Spleen (tissue), 7 donors: Measurements from ENCODE around the gene CCDC54.

Experiments used
- POLR2A ChIP-seq, 3 donors: fragments of 450-650 bp; IDR thresholded peaks; one replicate each; pipeline ENCODE4 v1.5.1; 2017; ENCODE audit warnings: antibody characterized with exemption in 3 of 3, mild to moderate bottlenecking in 1 of 3
- TF ChIP-seq, protein P1 (sequence below), 11 experiments: fragments of 200-600 bp in 7 of 11; fragments of 450-650 bp in 4 of 11; sonication (generic) in 4 of 11; IDR thresholded peaks in 8 of 11; conservative IDR thresholded peaks in 3 of 11; 1 replicate in 7 of 11; 2 replicates in 4 of 11; pipeline versions ENCODE4 v1.4.0 to v1.8.0; 2016 to 2021; ENCODE audit warnings: antibody characterized with exemption in 11 of 11, inconsistent platforms in 4 of 11, mild to moderate bottlenecking in 1 of 11
- donor health status: DM: no; HTN: no; CAD: no; lungs with moderate emphysema.
- donor health status: DM: no; HTN: no; CAD: no.
- donor health status: DM: no; HTN: no; CAD: no.

- TF ChIP-seq, protein P1, sequence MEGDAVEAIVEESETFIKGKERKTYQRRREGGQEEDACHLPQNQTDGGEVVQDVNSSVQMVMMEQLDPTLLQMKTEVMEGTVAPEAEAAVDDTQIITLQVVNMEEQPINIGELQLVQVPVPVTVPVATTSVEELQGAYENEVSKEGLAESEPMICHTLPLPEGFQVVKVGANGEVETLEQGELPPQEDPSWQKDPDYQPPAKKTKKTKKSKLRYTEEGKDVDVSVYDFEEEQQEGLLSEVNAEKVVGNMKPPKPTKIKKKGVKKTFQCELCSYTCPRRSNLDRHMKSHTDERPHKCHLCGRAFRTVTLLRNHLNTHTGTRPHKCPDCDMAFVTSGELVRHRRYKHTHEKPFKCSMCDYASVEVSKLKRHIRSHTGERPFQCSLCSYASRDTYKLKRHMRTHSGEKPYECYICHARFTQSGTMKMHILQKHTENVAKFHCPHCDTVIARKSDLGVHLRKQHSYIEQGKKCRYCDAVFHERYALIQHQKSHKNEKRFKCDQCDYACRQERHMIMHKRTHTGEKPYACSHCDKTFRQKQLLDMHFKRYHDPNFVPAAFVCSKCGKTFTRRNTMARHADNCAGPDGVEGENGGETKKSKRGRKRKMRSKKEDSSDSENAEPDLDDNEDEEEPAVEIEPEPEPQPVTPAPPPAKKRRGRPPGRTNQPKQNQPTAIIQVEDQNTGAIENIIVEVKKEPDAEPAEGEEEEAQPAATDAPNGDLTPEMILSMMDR (IDR thresholded peaks at IDR 0.05 in 8 of 11, conservative IDR thresholded peaks at IDR 0.05 in 3 of 11), result no peak
- TF ChIP-seq POLR2A (IDR thresholded peaks at IDR 0.05), result no peak
Measured at GRCh38 chr3:107414325-107414964, 37.2 kb downstream of the CCDC54 start.
